Activated gamma-delta T cell treated with Interleukin-2 at 50 U/mL for 16 hours (primary cell): ENCODE results near the gene CSTF2T.

Source experiments
- DNase-seq: peaks from one replicate; pipeline ENCODE4 v3.0.0-alpha.2; 2020

Gene CSTF2T

GRCh38 chr10:51699475-51700227, at the start of gene CSTF2T:
Gene CSTF2T, minus strand, starts transcription at chr10:51699595. Its CDS starts 46 bp downstream, at chr10:51699549.
- DNase-seq, result peak; percentile 91

- DNase-seq, result no peak
These were observed 49.6 kb upstream of the CSTF2T start for GRCh38 chr10:51748959-51749358.

DNA sequence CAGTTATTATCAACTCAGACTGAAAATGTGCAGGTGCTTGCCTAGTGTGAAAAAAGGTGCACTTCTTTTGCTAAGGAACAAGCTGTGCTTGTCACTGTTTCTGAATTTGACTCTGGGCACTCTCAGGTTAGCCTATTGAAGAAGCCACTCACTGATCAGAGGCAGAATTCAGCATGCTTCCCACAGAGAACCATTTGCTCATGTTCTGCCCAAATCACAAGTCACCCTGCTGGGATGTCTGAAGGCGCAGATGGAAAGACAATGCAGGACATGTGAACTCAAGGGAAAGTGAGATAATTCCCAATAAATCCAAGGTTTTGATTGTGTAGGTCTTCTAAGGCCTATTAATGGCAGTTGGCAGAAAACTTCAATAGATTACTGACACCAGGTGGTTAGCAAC, 47.8 kb upstream of the CSTF2T start:
- no peak for DNase-seq

DNA sequence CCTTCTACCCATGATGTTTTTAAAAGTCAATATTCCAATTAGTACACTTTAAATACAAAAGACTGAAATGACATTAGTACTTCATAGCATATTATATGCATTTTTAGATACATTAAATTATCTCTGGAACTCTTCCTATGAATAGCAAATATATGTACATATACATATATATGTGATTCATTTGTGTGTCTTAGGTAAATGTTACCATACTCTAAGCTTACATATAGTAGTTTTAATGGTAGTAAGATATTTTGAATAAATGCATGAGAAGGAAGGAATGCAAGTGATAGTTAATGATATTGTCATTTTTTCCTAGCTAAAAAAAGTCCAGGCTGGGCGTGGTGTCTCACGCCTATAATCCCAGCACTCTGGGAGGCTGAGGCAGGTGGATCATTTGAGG, 46.0 kb upstream of the CSTF2T start:
- DNase-seq, result no peak

- no peak for DNase-seq
These were observed 45.0 kb upstream of the CSTF2T start for GRCh38 chr10:51744235-51745000.

DNA sequence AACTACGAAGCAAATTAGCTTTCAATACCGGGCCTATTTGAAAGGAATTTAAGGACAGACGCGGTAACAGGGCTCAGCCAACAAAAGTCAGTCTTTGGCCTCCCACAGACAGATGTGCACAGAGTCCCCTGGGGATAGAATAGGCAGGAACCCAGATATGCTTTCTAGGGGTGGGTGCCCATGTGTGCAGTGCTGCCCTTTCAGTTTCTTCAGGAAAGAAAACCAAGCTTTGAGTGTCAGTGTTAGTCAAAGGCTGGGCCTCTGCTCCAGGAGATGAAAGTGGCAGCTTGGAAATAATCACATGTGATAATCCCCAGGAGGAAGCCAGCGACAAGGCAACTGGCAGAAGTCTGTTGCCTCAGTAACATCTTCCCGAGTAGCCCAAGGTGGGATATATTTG, 43.8 kb upstream of the CSTF2T start:
- no peak for DNase-seq

GRCh38 chr10:51733057-51733456, 33.7 kb upstream of the CSTF2T start:
- DNase-seq, result no peak

DNA sequence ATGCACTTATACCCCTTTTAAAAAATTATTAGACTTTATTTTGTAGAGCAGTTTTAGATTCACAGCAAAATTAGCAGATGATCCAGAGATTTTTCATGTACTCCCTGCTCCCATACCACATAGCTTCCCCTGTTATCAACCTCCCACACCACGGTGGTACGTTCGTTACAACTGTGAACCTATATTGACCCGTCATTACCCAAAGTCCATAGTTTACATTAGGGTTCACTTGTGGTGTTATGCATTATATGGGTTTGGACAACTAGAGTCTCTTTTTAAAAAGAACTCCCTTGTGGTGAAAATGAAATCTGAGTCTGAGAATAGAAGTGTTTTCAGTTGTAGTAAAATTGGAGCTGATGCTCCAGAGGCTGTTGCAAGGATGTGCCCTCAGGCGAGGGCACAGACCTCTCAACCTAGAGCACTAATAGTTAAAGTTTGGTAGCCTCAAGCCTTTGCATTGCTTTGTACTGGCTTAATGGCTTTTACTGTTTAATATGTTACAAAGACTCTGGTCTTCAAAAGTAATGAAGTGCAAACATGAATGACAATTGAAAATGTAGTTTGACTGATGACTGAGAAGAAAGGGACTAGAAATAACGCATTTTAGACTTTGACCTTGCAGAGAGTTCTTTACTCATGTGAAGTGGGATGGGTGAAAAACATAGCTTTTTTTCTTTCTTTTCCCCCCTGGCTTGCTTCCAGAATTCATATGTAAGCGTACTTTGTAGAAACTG, 30.6 kb upstream of the CSTF2T start:
- no peak for DNase-seq

- no peak for DNase-seq
These were observed 24.6 kb upstream of the CSTF2T start for GRCh38 chr10:51724038-51724437.

GRCh38 chr10:51718804-51719291, 19.5 kb upstream of the CSTF2T start:
- no peak for DNase-seq

DNA sequence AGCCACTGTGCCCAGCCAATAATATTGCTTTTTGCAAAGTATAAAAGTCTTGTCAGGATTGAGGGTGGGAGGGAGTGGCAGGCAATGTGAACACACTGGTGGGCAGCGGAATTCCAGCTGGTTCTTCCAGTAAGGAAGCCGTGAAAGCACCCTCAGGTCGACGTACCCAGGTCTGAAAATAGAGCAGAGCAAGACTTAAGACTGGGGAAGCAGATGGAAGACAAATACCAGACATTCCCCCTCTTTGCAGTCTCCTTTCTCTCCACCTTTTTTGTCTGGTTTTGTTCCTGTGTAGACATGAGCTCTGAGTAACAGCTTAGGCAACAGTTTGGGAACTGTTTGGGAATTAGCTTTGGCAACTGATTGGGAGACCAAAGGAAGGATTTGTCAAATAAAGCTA, 17.6 kb upstream of the CSTF2T start:
- DNase-seq, result no peak

GRCh38 chr10:51711519-51711891, 12.1 kb upstream of the CSTF2T start:
- no peak for DNase-seq

DNA sequence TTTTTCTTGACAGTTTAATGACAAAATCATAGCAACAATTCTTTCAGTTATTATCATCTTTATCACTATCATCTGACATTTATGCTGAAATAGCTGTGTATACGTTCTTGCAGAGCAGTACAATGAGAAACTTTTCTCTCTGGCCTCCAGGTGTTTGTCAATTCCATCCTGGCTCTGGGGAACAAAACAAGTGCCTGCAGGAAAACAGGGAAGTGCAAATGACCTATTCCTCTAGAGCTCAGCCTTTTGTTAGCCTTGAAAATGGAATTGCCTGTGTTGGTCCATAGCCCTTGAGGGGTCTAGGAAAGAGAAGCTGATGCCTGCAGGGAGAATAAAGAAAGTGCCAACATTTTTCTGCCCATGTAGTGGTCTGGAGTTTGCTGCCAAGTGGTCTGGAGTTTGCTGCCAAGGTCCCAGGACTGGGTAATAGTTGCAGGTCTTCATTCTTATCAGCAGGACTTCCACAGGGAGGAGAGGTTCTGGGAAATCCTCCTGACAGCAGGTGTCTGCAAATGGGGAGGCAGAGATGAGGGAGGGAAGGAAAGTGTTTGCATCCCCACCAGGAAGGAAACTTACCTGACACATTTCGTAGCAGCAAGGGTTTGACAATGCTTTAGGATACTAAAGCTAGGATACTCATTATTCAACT, 10.1 kb upstream of the CSTF2T start:
- DNase-seq, result no peak

DNA sequence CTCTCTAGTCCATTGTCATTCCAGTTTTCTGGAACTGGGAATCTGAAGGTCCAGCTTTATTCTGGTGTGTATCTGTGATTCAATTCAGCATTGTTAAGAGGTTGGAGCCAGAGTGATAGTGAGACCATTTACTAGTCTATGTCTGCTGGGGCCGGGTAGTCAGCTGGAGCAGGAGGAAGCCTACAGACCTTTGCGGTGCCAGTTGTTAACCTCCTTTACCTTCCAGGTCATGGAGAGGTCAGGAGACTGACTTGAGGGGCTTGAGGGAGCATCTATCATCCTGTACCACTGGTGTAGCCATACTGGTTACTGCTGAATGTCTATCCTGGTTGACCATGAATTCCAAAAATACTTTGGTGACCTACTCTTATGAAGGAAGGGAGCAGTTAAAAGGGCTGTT, 9.2 kb upstream of the CSTF2T start:
- no peak for DNase-seq

DNA sequence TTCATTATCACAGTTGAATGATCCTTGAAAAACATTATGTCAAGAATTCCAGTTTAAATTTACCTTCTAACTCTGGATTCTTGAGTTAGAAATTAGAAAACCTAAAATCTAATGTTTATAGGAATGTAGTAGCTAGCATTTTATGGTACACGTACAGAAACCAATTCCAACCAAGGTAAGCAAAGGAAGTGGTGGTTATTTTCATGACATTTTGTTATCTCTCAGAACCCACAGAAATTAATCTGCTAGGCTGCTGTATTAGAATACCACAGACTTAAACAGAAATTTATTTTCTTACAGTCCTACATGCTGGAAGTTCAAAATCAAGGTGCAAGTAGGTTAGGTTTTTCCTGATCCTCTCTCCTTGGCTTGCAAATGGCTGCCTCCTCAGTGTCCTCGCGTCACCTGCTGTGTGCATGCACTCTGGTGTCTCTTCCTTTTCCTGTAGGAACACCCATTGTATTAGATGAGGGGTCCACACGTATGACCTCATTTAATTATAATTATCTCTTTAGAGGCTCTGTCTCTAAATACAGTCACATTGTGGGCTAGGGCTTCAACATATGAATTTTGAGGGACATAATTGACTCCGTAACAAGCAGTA, 8.5 kb upstream of the CSTF2T start:
- no peak for DNase-seq

GRCh38 chr10:51707392-51707791, 8.0 kb upstream of the CSTF2T start:
- DNase-seq, result no peak

DNA sequence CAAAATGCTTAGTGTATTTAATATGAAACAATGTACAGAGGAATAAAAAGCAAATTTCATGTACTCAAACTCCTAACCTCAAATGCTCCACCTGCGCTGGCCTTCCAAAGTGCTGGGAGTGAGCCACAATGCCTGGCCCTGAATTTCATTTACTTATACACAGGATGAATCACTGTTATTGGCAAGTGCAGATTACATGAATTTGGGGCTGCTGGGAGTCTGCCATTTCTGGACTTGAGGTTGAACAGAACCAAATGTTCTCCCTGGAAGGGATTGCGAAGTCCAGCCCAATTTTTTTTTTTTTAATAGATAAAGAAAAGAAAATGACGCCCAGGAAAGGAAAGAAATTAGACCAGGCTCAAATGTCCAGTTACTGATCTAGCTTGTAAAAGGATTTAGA, 6.8 kb upstream of the CSTF2T start:
- DNase-seq, result no peak

- no peak for DNase-seq
These were observed 6.4 kb upstream of the CSTF2T start for GRCh38 chr10:51705774-51706173.

GRCh38 chr10:51700228-51700817, 928 bp upstream of the CSTF2T start:
- DNase-seq, result no peak

- DNase-seq, result no peak
These were observed 285 bp downstream of the CSTF2T start for GRCh38 chr10:51699145-51699474.

- DNase-seq, result no peak
These were observed 827 bp downstream of the CSTF2T start for GRCh38 chr10:51698473-51699063.

GRCh38 chr10:51696251-51696650, 3.1 kb downstream of the CSTF2T start:
- no peak for DNase-seq
